ENCODE results near the gene OPN1MW3.

- TF ChIP-seq, protein P1, sequence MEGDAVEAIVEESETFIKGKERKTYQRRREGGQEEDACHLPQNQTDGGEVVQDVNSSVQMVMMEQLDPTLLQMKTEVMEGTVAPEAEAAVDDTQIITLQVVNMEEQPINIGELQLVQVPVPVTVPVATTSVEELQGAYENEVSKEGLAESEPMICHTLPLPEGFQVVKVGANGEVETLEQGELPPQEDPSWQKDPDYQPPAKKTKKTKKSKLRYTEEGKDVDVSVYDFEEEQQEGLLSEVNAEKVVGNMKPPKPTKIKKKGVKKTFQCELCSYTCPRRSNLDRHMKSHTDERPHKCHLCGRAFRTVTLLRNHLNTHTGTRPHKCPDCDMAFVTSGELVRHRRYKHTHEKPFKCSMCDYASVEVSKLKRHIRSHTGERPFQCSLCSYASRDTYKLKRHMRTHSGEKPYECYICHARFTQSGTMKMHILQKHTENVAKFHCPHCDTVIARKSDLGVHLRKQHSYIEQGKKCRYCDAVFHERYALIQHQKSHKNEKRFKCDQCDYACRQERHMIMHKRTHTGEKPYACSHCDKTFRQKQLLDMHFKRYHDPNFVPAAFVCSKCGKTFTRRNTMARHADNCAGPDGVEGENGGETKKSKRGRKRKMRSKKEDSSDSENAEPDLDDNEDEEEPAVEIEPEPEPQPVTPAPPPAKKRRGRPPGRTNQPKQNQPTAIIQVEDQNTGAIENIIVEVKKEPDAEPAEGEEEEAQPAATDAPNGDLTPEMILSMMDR (IDR thresholded peaks at IDR 0.05), result no peak
- TF ChIP-seq ZFX (IDR thresholded peaks at IDR 0.05; ENCODE audit: borderline replicate concordance), result no peak
Observed at GRCh38 chrX:154296731-154297130, 39.3 kb downstream of the OPN1MW3 start.

Data from 22Rv1 (cell line).